GM10847 (cell line): ENCODE measurements around the gene ZBTB44.

Experiments used
- POLR2A ChIP-seq: IDR thresholded peaks from 2 replicates; pipeline ENCODE4 v1.6.1; 2011; ENCODE audit not compliant: insufficient read length; ENCODE audit errors: extremely low read depth

The ZBTB44 gene

DNA sequence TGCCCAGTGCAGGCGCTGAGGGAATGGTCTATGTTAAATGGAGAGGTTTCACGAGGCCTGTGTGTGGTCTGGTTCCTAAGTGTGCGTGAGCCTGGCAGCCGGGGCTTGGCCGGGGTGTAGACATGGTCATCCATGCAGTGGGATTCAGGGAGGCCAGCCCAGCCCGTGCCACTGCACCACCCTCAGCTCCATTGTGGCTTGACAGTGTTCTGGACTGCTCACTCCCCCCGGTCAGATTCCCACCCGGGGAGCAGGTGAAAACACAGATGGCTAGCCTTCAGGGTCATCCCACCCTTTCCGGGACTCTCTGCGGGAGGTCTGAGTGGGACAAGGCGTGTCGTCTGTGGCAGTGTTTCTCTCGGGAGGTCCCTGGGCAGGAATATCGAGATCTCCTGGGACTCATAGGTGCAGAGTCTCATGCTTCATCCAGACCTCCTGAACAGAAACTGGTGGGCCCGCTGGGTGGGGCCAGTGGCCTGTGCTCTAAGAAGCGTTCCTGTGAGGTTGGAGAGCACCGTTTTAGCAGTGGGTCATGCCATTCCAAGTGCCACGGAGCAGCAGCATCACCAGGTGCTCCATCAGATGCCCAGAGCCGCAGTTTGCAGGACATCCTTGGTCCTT lies 102.8 kb downstream of the ZBTB44 start:
- TF ChIP-seq POLR2A: no peak

DNA sequence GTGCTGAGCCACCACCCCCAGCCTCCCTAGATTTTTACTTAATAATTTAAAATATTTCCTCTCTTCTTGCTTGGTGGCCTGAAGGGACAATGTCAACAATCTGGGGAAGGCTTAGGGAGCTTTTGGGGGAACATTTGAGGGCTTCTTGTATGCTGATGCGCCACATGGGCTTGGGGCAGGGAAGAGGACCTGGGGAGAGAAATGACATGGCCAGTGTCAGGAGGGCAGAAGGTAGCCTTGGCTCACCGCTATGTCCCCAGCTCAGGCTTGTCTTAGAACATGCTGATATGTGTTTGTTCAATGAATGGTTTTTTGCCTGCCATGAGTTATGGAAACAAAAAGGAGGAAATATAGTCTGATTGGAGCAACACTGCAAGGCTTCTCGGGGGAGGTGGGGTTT lies 103.6 kb downstream of the ZBTB44 start:
- TF ChIP-seq POLR2A: no peak

DNA sequence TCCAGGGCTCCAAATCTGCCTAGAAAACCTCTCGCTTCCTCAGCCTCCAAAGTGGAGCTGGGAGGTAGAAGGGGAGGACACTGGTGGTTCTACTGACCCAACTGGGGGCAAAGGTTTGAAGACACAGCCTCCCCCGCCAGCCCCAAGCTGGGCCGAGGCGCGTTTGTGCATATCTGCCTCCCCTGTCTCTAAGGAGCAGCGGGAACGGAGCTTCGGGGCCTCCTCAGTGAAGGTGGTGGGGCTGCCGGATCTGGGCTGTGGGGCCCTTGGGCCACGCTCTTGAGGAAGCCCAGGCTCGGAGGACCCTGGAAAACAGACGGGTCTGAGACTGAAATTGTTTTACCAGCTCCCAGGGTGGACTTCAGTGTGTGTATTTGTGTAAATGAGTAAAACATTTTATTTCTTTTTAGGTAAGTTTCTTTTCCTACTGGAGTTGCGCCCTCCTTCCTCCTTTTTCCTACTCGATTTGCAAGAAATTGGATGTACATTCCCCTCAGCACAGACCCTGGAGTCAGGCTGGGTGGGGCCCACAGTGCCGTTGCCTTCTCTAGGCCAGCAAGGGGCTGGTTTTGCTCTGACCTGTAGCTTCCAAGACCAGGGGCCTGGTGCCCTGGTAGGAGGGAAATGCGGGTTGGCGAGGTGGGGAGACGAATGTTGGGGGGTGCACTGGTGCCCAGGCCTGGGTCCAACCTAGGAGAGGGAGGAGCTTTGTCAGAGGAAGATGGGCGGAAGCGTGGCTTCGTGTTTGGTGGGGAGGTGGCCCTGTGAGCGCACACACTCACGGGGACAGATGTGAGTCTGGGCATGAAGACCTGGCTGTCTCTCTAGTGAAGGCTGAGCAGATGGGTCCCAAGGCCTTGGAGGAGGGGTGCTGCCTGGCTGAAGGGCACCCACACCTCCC lies 104.5 kb downstream of the ZBTB44 start:
- TF ChIP-seq POLR2A: no peak

DNA sequence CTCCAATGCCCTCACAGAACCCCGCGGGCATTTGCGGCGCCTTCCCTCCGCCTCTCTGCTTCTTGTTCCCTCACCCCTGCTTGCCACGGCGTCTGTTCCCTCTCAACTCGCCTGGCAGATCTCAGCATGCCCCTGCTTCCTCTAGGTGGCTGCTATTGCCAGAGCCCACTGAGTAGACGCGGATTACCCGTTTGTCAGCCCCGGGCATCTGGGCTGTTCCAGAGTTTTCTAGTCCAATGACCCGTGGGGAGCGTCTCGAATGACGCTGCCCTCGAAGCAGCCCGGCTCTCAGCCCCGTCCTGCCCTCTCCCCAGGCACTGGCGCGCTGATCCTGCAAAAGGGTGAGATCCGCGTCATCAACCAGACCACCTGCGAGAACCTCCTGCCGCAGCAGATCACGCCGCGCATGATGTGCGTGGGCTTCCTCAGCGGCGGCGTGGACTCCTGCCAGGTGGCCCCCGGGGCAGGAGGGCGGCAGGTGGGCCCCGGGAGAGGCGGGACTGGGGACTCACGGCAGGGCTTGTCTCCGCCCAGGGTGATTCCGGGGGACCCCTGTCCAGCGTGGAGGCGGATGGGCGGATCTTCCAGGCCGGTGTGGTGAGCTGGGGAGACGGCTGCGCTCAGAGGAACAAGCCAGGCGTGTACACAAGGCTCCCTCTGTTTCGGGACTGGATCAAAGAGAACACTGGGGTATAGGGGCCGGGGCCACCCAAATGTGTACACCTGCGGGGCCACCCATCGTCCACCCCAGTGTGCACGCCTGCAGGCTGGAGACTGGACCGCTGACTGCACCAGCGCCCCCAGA lies 105.4 kb downstream of the ZBTB44 start:
- no peak for TF ChIP-seq POLR2A

DNA sequence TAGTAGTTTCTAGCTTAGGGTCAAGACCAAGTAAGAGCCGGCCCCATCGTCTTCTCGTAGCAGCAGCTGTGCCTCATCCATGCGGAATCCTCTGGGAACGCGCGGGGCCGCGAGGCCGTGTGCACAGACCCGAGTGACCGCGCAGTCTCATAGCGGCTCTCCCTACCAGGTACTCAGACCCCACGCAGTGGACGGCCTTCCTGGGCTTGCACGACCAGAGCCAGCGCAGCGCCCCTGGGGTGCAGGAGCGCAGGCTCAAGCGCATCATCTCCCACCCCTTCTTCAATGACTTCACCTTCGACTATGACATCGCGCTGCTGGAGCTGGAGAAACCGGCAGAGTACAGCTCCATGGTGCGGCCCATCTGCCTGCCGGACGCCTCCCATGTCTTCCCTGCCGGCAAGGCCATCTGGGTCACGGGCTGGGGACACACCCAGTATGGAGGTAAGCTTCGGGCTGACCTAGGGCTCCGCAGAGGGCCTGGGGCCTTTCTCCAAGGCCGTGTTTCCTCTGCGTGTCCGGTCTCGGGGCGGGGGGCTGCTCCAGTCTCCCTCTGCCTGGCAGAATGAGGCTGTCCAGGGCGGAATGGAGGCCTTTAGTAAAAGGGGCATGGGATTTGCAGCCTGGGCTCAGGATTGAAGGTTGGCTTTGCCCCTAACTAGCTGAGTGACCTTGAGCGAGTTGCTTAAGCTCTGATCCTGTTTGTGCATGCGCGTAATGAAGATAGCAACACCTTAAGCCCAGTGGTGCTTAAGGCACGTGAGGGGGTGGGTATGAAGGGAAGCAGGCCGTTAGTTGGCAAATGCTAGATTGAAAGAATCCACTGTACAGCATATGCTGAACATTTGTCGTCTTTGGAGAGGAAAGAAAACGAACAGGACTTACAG lies 106.2 kb downstream of the ZBTB44 start:
- no peak for TF ChIP-seq POLR2A

DNA sequence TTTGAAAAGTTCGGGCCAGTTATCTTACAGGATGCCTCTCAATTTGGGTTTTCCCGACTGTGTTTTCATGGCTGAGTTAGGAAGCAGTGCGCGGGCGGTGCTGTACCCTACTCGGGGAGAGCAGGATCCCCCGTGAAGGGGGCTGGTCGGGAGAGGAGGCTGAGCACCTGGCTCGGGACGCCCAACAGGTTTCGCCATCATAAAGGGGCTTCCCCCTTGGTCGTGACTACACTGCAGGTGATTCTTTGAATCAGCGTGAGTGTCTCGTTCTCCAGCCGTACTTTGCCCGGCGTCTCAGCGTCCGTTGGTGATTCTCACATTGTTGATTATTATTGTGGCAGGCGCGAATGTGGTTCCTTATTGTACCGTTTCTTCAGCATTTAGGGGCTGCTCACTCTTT lies 108.6 kb downstream of the ZBTB44 start:
- no peak for TF ChIP-seq POLR2A

DNA sequence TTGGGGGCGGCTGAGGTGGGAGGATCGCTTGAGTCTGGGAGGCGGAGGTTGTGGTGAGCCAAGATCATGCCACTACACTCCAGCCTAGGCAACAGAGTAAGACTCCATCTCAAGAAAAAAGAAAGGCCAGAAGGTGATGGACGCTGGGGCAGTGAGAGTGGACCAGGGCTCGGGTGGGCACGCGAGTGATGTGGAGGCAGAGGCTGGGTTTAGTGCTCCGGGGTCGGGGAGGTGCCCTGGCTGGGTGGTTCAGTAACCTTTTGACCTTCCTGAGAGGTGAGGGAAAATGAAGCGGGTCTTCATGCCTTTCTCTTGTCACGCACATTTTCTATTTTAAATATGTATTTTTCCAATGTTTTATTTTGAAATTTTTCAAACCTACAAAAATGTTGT lies 110.0 kb downstream of the ZBTB44 start:
- TF ChIP-seq POLR2A: no peak

DNA sequence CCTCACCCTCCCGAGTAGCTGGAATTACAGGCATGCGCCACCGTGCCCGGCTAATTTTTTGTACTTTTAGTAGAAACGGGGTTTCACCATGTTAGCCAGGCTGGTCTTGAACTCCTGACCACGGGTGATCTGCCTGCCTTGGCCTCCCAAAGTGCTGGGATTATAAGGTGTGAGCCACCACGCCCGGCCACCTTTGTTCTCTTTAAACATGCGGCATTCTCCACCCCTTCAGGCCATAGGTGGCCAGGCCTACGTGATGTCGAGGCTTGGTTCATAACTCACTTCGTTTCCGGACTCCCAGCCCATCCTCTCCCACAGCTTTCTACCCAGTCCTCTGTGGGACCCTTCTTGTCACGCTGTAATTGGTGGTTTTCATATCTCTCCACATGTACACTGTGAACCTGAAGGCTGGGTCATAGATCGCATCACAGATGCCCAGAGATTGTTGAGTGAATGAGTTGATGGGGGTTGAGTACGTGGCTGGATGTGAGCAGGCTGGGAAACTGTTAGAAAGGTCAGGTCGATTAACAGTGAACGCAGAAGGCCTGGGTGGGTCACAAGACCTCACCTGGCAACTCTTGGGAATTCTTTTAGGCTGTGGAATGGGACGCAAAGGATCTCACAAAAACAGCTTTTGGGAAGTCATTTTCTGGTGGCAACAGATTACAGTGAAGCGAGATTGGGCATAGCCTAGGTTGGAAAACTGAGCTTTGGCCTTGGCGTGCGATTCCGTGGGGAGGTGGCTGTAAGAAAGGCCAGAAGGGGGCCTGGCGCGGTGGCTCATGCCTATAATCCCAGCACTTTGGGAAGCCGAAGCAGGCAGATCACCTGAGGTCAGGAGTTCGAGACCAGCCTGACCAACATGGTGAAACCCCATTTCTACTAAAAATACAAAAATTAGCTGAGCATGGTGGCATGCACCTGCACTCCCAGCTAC lies 110.7 kb downstream of the ZBTB44 start:
- TF ChIP-seq POLR2A: no peak

DNA sequence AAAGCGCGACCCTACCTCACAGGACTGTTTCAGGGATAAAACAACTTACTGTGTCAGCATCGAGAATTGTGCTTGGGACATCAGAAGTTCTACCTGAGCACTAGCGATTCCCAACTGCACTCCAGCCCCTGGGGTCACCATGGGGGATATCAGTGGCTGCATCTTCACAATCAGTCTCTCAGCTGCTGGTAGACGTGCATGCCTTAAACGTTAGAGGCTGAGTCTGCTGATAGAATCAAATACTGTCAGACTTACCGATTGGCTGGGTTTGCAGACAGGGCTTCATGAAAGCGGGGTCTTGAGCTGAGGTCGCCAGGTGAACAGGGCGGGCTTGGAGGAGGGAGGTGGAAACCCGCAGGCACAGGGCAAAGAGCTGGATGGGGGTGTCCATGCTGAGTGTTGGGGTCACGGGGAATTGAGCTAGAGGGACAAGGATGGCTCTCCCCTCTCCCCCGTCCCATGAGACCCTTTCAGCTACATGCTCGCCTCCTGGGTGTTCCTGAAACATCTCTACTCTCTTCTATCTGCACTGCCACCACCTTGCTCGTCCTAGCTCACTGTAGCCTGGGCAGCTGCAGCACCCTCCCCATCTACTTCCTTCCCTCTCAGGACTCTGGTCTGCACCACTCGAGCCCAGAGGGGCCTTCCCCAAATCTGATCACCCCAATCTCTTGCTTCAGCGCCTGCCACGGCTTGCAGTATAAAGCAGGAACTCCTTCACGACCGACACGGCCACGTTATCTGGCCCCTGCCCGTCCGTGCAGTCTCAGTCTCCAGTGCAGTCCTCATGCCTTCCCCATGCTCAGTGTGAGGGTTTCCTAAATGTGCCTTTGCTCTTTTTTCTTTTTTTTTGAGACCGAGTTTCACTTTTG lies 111.7 kb downstream of the ZBTB44 start:
- TF ChIP-seq POLR2A: no peak

DNA sequence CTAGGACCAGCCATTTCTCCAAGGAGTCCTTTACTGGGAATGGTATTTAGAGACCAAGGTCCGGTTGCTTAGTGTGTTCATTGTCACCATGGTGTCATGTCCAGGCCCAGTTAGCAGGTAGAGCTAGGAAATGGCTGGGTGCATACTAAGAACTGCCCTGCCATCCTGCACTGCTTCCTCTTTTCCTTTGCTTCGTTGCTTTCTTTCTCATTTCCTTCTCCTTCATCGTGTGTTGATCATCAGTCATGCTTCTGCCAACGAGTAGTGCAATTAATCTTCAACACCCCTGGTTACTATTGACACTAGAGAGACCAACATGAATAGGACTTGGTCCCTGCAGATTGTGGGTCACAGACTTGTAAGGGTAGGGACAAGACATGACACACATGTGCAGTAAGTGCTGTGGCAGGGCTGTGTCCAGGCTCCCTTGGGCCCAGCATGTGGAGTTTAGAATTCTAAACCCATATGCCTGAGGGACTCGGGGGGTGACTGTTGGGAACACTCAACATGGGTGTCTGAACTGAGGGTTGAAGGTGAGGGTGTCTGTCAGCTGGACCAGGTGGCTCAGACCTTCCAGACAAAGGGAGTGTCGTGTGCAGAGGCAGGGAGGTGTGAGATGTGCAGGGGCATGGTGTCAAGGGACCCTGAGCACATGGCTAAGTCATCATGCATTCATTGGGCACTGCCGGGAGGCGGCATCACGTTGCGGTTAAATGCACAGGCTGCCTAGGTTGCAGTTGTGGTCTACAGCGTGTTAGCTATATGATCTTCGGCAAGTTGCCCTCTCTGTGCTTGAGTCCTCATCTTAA lies 112.5 kb downstream of the ZBTB44 start:
- no peak for TF ChIP-seq POLR2A

DNA sequence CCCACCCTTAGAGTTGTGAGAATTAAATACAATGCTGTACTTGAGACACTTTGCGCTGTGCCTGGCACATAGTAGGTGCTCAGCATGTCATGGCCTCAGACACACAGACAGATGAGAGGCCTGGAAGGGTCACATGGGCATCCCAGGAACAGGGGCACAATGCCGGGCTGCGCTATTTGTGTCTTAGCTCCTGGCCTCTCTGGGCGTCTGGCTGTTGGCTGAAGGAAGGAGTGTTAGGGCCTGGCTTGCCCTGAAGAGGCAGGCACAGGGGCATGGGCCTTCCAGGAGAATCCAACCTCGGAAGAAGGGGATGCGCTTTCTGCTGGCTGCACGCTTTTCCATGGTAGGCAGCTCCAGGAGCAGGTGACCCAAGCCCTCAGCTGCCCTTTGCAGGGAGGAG lies 113.7 kb downstream of the ZBTB44 start:
- TF ChIP-seq POLR2A: no peak

DNA sequence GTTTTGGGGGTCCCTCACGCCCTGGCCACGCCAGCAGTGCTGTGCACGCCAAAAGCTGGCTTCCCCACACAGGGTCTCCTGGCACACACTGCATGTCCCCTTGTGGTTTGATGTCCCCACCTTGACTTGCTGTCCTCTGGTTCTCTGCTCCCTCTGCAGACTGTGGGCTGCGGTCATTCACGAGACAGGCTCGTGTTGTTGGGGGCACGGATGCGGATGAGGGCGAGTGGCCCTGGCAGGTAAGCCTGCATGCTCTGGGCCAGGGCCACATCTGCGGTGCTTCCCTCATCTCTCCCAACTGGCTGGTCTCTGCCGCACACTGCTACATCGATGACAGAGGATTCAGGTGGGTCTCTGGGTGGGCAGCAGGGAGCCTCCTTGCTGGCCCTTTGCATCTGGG lies 114.9 kb downstream of the ZBTB44 start:
- TF ChIP-seq POLR2A: no peak
